DMS 273 (cell line): ENCODE data around the gene TRAF2.
"Not testable (repeated sequence)": the region's sequence is repeated elsewhere in the genome, so short reads cannot be mapped to it uniquely, and the experiment has no call there.

ENCODE experiments used
- DNase-seq: peaks from one replicate; lab custom pipeline; 2025; ENCODE audit not compliant: unreplicated experiment; lab: John Stamatoyannopoulos, UW

The TRAF2 gene, protein sequence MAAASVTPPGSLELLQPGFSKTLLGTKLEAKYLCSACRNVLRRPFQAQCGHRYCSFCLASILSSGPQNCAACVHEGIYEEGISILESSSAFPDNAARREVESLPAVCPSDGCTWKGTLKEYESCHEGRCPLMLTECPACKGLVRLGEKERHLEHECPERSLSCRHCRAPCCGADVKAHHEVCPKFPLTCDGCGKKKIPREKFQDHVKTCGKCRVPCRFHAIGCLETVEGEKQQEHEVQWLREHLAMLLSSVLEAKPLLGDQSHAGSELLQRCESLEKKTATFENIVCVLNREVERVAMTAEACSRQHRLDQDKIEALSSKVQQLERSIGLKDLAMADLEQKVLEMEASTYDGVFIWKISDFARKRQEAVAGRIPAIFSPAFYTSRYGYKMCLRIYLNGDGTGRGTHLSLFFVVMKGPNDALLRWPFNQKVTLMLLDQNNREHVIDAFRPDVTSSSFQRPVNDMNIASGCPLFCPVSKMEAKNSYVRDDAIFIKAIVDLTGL

DNA sequence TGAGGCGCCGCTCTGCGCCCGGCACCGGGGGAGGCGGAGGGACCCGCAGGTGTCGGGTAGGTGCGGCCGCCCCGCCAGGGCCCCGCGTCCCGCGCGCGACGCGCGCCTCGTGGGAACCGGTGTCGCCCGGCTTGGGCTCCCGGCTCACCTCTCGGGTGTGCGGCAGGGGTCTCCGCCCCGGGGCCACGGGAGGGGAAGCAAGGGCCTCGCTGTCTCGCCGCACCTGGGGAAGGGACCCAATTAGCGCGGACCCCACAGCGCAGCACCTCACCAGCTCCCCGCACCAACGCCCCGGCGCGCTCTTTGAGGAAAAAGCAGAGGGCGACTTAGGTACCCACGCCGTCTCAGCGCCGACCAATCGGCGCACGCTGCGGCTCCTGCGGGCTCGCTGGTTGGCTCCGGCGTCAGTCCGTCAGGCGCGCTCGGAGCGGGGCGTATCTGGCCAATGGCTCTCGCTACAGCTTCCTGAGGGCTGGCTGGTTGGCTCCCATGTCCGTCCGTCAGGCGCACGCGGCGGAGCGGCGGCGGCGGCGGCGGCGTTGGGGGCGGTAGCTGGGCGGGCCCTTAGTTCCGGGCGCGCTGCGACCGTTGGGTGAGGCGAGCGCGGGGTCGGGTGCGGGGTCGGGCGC is at the start of gene TRAF2:
Gene TRAF2, plus strand, starts transcription at position 567 of the 629 bp plus-strand sequence. CDS start 12,225 bp downstream, outside the sequence.
- peak; percentile 99 for DNase-seq

DNA sequence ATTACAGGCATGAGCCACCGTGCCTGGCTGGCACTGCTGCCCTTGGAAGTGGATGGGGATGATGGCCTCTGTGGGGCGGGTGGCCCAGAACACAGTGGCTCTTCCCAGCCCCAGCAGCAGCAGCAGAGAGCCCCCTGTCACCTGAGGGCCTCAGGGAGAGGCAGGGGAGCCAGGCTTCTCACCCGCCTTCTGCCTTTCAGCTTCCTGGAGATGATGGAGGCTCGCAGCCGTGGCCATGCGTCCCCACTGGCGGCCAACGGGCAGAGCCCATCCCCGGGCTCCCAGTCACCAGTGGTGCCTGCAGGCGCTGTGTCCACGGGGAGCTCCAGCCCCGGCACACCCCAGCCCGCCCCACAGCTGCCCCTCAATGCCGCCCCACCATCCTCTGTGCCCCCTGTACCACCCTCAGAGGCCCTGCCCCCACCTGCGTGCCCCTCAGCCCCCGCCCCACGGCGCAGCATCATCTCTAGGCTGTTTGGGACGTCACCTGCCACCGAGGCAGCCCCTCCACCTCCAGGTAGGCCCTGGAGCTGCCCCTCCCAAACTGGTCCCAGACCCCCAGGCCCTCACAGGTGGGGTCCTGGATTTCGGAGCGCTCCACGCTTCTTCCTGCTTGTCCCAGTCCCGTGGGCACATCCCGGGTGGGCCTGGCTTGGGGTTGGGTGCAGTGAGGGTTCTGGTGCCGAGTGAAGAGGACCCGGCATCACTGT is 49.0 kb upstream of the TRAF2 start:
- no peak for DNase-seq

DNA sequence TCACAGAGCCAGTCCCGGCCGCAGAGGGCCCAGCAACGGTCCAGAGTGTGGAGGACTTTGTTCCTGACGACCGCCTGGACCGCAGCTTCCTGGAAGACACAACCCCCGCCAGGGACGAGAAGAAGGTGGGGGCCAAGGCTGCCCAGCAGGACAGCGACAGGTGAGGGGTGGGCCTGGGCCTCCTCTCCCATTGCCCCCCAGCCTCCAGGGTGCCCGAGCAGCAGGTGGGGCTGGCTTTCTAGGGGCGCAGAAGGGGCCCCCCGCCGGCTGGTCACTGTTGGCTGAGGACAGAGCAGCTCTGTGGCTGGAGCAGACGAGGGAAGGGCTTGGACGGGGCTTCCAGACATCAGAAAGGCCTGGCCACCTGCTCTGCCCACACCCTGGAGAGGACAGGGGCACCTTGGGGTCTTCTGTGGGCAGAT is 48.4 kb upstream of the TRAF2 start:
- DNase-seq, result not testable (repeated sequence)

DNA sequence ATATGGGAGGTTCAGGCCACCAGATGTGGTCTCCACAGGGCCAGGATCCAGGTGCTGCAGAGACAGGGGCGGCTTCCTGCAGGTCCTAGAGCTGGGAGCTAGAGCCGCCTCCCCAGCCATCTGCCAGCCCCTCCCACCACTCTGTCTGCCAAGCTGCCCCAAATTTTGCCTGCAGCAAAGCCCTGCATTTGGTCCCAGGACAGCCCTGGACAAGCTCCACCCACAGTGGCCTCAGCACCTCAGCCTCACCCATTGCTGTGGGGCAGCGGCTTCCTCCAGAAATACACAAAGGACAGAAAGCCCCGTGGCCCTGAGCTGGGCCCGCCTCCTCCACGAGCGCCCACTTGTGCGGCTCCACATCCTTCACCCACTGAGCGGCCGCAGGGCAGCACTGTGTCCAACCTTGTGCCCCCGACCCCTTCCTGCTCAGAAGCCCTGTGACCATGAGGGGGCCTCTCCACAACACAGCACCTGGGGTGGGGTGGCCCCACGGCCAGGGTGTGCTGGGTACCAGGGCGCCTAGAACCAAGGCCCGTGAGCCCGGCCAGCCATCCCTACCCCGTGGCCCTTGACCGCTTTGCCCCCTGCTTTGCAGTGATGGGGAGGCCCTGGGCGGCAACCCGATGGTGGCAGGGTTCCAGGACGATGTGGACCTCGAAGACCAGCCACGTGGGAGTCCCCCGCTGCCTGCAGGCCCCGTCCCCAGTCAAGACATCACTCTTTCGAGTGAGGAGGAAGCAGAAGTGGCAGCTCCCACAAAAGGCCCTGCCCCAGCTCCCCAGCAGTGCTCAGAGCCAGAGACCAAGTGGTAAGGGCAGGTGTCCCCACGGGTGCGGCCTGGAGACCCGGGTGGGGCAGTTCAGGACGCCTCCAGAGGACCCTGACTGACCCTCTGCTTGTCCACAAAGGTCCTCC is 47.7 kb upstream of the TRAF2 start:
- DNase-seq, result peak; percentile 69

DNA sequence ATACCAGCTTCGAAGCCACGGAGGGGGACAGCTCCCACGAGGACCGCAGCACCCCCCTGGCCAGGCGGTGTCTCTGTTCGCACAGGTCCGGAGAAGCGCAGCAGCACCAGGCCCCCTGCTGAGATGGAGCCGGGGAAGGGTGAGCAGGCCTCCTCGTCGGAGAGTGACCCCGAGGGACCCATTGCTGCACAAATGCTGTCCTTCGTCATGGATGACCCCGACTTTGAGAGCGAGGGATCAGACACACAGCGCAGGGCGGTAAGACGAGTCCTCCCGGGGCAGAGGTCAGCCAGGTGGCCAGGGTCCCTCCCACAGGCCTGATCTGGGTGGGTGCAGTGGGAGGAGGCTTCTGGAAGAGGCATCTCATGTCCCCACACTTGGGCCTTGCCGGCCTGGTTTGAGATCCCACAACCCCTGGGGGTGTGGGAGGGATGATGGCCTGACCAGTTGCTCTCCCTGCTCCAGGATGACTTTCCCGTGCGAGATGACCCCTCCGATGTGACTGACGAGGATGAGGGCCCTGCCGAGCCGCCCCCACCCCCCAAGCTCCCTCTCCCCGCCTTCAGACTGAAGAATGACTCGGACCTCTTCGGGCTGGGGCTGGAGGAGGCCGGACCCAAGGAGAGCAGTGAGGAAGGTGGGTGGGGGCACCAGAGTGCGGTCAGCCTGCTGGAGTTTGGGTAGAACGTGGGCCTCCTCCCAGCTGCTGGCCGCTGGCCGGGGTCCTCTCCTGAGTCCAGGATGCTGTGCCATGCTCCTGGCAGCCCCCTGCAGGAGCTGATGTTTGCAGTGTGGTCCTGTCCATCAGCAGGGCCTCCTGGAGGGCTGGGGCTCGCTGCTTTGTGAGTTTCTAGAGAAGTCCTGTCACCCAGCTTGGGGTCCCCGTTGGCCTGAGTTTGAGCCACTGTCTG is 46.8 kb upstream of the TRAF2 start:
- DNase-seq, result no peak

DNA sequence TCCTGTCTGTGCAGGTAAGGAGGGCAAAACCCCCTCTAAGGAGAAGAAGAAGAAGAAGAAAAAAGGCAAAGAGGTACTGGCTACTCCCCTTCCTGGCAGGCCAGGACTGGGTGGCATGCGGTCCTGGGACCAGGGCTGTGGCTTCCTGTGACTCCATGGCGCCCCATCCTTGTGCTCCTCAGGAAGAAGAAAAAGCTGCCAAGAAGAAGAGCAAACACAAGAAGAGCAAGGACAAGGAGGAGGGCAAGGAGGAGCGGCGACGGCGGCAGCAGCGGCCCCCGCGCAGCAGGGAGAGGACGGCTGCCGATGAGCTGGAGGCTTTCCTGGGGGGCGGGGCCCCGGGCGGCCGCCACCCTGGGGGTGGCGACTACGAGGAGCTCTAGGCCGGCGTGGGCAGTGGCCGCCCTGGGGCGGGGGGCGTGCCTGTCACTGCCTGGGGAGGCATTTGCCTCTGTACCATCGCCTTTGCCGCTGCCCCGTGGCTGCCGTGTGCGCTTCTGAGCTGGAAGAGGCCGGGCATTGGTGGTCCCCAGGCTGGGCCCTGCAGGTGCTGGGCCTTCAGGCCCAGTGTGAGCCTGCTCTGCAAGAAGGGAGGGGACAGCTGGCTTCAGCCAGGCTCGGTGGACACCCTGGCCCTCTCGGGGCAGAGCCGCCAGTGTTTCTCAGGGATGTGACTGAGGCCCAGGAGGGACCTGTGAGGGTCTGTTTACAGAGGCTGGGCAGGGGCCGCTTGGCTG is 46.0 kb upstream of the TRAF2 start:
- DNase-seq, result peak; percentile 73

DNA sequence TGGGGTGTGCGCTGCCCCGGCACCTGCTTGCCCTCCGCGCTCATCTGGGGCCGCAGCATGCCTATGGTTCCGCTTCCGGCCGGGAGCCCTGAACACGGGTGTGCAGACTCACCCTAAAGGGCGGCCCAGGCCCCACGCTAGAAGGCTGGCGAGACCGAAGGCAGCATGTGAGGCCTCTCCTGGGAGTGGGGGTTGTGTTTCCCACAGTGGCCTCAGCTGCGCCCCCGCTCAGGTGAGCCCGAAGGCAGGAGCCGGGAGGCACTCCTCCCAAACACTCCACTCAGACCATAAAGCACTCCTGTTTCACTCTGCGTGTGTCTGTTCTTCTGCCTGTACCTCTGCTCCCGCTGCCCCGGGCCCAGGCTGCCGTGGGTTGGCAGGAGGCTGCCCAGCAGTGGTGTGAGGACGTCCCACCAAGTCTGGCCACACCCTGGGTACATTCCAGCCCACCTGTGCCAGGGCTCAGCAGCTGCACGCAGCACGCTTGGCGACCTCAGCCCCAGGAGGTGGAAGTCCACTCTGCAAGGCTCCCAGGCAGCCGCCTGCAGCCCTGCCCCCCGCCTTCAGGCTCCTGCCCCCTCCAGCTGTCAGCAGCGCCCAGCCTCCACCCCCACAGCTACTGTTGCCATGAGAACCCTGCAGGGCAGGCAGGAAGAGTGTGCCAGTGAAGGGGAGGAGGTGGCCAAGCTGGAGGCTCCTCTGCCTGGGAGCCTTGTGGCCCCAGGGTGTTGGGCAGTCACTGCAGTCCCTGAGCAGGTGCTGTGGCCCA is 45.3 kb upstream of the TRAF2 start:
- peak; percentile 96 for DNase-seq

DNA sequence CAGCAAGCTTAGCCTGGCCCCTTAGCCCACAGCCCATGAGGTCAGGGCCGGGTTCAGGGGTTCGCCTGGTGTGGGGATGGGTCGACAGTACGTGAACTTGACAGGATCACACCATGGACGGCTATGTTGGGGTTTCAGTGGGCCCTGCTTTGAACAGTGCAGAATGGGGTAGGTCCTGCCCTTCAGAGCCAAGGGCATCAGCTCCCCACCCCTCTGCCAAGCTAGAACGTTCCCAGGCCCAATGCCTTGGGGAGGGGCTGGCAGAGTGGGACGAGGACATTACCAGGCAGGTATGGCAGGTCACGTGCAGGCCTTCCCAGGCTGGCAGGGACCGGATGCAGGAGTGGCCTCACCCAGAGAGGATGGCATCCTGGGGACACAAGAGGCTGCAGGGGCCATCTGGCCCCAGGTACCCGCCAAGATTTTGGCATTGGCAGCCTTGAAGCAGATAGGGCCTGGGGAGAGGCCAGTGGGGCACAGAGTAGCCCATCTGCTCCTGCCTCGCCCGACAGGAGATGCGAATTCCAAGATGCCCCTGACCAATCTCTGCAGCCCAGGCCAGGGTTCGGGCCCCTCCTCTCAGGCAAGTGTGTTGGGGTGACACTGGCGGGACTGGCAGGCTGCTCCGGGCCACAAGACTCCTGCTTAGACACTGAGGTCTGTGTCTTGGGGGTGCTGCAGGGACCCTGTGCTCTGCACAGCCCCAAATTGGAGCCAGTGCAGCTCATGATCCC is 44.5 kb upstream of the TRAF2 start:
- peak; percentile 89 for DNase-seq

DNA sequence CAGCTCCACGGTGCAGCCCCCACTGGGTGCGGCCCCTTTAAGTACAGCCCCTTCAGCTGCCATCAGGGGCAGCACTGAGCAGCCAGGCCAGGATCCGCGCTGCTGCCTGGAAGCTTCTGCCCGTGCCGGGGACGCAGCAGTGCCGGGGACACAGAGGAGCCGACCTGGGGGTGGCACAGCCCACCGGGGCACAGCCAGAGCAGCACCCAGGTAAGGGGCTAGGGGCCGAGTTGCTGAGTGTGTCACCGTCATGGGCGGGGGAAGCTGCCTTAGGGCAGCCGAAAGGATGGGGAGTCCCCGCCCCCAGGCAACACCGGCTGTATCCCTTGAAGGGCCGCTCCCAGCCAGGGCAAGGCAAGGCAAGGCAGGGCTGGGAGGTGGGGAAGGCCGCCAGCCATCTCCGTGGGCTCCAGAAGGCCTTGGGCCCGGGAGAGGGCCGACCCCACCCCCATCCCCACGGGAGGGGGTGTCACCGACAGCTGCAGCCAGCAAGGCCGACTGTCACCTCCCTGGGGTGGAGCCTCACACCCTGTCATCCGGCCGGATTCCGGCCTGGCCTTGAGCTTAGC is 43.9 kb upstream of the TRAF2 start, which contains the start of gene AJM1:
Gene AJM1, plus strand, starts transcription at position 99 of the 569 bp plus-strand sequence. CDS start 1,937 bp downstream, outside the sequence.
- peak; percentile 89 for DNase-seq

DNA sequence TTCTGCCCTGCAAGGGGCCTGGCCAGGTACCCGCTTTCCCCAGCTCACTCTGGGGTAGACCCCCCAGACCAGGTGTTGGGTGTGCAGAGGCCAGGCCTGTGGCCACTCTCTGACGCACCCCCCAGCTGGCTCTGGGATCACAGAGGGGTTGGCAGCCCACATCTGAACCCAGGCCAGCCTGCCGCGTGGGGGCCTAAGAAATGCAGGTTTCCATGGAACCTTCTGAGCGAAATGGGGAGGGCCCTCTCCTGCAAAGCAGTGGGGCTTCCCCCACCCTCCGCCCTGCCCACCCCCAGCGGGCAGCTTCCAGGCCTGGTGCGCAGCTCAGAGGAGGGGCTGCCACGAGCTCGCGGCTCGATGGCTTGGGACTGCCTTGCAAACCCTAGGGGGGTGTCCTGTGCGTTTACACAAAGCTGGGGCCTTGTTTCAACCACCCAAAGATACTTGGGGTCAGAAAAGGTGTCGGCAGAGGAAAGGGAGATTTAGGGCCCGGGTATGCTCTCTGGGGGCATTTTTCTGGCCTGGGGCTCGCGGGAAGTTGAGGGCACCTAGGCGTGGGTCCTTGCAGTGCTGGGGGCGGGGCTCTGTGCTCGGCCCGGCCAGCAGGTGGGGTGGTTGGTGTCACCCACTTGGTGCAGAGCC is 43.0 kb upstream of the TRAF2 start:
- peak; percentile 45 for DNase-seq

DNA sequence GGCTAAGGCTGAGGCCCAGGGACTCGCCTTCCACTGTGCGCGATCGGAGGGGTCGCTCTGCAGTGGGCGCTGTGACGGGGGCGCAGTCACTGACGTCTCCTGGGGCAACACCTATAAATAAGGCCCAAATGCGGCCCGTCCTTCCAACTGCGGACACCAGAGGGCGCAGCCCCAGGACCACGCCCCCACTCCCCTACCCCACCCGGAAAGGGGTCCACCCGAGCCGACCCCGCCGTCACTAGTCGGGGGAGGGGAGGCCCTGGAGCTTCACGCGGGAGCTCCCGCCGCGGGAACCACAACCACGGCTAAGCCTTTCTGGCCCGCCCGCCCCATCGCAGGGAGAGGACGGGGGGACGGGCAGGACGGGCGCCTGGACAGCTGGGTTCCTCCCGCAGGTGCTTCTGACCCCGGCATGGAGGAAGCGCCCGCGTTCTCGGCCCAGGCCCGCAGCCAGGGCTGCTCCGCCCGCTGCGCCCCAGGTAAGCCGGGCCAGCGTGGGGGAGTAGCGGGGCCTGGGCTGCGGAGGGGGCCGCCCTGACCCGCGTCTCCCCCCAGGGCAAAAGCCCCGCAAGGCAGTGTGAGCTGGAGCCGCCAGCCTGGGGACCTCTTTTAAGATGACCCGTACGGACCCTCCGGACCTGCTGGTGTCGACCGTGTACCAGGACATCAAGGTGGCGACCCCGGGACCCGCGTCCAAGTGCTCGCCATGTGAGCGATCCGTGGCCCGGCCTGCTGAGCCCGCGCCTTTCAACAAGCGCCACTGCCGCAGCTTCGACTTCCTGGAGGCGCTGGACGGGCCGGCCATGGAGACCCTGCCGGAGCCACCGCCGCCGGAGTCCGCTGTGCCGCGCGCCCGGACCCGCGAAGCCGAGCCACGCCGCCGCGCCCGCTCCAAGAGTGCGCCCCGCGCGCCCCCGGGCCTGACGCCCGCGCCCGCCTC is 42.2 kb upstream of the TRAF2 start:
- DNase-seq, result peak; percentile 64

DNA sequence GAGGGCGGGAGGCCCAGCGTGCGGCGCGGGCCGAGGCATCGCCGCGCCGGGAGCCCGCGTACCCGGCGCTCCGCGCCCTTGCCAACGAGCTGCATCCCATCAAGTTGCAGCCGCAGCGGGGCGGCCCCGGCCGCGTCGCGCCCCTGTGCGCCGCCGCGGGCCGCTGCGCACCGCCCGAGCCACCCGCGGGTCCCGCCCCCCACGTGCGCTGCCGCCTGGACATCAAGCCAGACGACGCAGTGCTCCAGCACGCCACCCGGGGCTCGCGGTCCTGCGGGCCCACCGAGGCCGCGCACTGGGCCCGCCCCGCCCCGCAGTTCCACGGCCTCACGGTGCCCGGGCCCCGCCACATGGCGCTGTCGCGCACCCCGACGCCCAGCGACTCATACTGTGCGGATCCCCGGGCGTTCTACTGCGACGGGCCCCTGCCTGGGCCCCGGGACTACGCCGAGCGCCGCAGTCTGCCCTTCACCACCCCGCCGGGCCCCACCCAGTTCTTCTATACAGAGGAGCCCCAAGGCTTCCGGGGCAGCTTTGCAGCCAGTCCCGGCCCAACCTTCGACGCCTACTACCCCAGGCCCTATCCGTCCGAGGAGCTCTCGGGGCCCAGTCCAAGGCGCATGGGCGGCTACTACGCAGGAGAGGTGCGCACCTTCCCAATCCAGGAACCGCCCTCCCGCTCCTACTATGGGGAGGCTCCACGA is 41.4 kb upstream of the TRAF2 start:
- no peak for DNase-seq

DNA sequence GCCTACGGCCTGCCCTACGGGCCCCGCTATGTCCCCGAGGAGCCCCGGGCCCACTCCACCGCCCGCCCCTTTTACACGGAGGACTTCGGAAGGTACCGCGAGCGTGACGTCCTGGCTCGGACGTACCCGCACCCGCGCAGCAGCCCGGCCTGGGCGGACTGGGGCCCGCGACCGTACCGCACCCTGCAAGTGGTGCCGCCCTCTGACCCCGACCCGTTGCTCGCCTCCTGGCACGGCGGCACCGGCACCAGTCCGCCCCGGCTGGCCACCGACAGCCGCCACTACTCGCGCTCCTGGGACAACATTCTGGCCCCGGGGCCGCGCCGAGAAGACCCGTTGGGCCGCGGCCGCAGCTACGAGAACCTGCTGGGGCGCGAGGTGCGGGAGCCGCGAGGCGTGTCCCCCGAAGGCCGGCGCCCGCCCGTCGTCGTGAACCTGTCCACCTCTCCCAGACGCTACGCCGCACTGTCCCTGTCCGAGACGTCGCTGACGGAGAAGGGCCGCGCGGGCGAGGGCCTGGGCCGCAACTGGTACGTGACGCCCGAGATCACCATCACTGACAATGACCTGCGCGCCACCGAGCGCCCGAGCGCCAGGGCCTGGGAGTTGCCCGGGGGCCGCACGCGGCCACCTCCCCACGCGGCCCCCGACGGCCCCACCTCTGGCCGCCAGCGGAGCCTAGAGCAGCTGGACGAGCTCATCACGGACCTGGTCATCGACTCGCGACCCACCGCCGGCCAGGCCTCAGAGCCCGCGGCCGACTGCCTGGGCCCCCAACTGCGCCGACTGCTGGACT is 40.7 kb upstream of the TRAF2 start:
- DNase-seq, result no peak
